RWPE2 (cell line): ENCODE data around the gene TSACC.

Source experiments
- ATAC-seq: fragments of 200-7000 bp; cut with Tn5 transposase; 3 replicates; pipeline ENCODE4 v1.9.1; 2021; ENCODE audit warnings: low read depth
- DNase-seq: peaks from one replicate; pipeline ENCODE4 v3.0.0-alpha.2; 2020; ENCODE audit warnings: low spot score
- H3K27ac ChIP-seq: fragments of 450-650 bp; 2 replicates; pipeline ENCODE4 v1.5.1; 2017; ENCODE audit warnings: mild to moderate bottlenecking; ENCODE audit not compliant: poor library complexity, severe bottlenecking
- H3K27me3 ChIP-seq: fragments of 250-450 bp; sonication (Bioruptor Pico); 2 replicates; pipeline ENCODE4 v1.5.1; 2021; ENCODE audit warnings: mild to moderate bottlenecking, moderate library complexity; ENCODE audit not compliant: insufficient read depth, poor library complexity, severe bottlenecking
- H3K36me3 ChIP-seq: fragments of 250-450 bp; sonication (Bioruptor Pico); 2 replicates; pipeline ENCODE4 v1.5.1; 2020; ENCODE audit warnings: low read depth, mild to moderate bottlenecking, moderate library complexity
- H3K4me1 ChIP-seq: fragments of 250-450 bp; sonication (Bioruptor Pico); 2 replicates; pipeline ENCODE4 v1.5.1; 2021; ENCODE audit warnings: mild to moderate bottlenecking, moderate library complexity; ENCODE audit not compliant: insufficient read depth, poor library complexity, severe bottlenecking
- H3K4me3 ChIP-seq: fragments of 250-450 bp; sonication (Bioruptor Pico); 2 replicates; pipeline ENCODE4 v1.5.1; 2021; ENCODE audit warnings: mild to moderate bottlenecking, moderate library complexity; ENCODE audit not compliant: severe bottlenecking
- H3K9me3 ChIP-seq: fragments of 250-450 bp; sonication (Bioruptor Pico); 2 replicates; pipeline ENCODE4 v1.5.1; 2021; ENCODE audit warnings: mild to moderate bottlenecking, moderate library complexity; ENCODE audit not compliant: severe bottlenecking
- CTCF ChIP-seq: fragments of 450-650 bp; IDR thresholded peaks from one replicate; pipeline ENCODE4 v1.5.1; 2017; ENCODE audit warnings: mild to moderate bottlenecking, moderate library complexity; ENCODE audit not compliant: poor library complexity, severe bottlenecking

Gene TSACC

GRCh38 chr1:156391701-156392100 lies 53.4 kb downstream of the TSACC start:
- DNase-seq: no peak
- H3K36me3 ChIP-seq: no peaks in the 10 kb centered on the region
- H3K9me3 ChIP-seq: no peaks in the 10 kb centered on the region
- TF ChIP-seq CTCF: no peak
- H3K4me1 ChIP-seq: no peaks in the 10 kb centered on the region
- no peak overlapping the region for H3K27ac ChIP-seq
- no peak for ATAC-seq
- no peaks in the 10 kb centered on the region for H3K27me3 ChIP-seq
- no peak overlapping the region for H3K4me3 ChIP-seq

- no peak for DNase-seq
Measured at GRCh38 chr1:156392452-156392853, 54.1 kb downstream of the TSACC start.

DNA sequence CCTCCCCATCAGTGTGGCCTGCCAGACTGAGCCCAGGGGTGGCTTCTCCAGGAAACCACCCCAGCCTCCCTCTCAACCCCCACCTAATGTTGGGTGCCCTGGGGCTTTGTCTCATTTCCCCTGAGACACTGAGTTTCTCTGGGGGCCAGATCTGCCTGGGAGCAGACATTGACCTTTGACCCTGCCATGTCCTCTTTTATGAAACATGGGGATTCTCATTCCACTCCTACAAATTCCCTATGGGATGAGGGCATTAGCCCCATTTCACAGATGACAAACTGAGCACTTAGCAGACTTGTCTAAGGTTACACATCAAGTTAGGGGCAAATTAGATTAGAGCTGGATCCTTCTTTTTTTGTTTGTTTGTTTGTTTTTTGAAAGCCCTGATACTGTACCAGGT lies 54.8 kb downstream of the TSACC start:
- DNase-seq (no peak), ATAC-seq (no peak)
- Histone ChIP-seq H3K4me1 (no peaks in the 10 kb centered on the region), H3K9me3 (no peaks in the 10 kb centered on the region), H3K4me3 (no peak overlapping the region), H3K36me3 (no peaks in the 10 kb centered on the region), H3K27me3 (no peaks in the 10 kb centered on the region), H3K27ac (no peak overlapping the region)
- TF ChIP-seq CTCF: no peak

More at GRCh38 chr1:156392452-156392853, 54.1 kb downstream of the TSACC start:
- TF ChIP-seq CTCF: no peak
- no peaks in the 10 kb centered on the region for H3K36me3 ChIP-seq
- ATAC-seq: no peak
- H3K27me3 ChIP-seq: no peaks in the 10 kb centered on the region
- no peaks in the 10 kb centered on the region for H3K4me1 ChIP-seq
- no peak overlapping the region for H3K27ac ChIP-seq
- H3K4me3 ChIP-seq: no peak overlapping the region
- H3K9me3 ChIP-seq: no peaks in the 10 kb centered on the region

DNA sequence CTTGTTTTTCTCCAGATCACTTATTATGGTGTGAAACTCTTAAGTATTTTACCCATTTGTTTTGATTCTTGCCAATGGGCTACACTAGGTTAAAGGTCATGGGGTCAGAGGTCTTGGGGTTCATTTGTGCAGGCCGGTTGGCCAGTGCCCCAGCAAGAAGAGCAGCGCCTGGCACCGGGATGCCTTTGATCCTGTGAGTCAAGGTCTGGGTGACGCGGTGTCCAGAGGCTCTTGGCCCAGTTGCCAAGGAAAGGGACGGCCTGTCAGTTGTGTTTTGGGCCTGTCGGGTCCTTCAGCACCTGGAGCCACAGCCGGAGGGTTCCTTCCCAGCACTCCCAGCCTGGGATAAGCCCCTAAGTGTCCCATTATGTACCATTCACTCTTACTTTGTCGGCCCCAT lies 55.8 kb downstream of the TSACC start:
- Histone ChIP-seq H3K27me3 (no peaks in the 10 kb centered on the region), H3K9me3 (peaks cover 2% of the 10 kb centered on the region), H3K36me3 (no peaks in the 10 kb centered on the region), H3K4me1 (no peaks in the 10 kb centered on the region), H3K27ac (no peak overlapping the region), H3K4me3 (no peak overlapping the region)
- DNase-seq (no peak), ATAC-seq (no peak)
- TF ChIP-seq CTCF: no peak

DNA sequence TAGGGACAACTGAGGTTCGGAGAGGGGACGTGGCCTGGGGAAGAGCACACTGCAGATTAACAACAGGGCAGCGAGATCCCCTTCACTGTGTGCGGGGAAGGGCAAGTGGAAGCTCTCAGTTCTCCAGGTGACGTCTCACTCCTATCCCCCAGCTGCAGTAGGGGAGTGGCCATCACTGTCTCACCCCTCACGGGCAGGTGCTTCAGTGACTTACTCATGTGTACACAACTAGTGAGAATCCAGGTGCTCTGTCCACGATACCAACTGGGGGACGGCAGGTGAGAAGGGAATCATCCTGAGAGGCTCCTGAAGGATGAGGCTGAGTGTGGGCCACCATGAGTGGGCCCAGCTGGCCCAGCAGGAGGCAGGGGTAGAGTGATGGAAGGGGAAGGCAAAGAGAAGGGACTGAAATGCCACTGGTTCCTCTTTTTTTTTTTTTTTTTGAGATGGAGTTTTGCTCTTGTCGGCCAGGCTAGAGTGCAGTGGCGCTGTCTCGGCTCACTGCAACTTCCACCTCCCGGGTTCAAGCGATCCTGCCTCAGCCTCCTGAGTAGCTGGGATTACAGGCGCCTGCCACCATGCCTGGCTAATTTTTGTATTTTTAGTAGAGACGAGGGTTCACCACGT lies 56.6 kb downstream of the TSACC start:
- H3K27ac ChIP-seq: no peak overlapping the region
- H3K4me3 ChIP-seq: no peak overlapping the region
- no peaks in the 10 kb centered on the region for H3K36me3 ChIP-seq
- no peaks in the 10 kb centered on the region for H3K27me3 ChIP-seq
- DNase-seq (no peak), ATAC-seq (no peak)
- no peaks in the 10 kb centered on the region for H3K4me1 ChIP-seq
- H3K9me3 ChIP-seq: peaks cover 2% of the 10 kb centered on the region
- no peak for TF ChIP-seq CTCF
